Vagina (tissue), 2 donors: ENCODE measurements around the gene CEP19. TPM values are rescaled to one million over a fixed set of nuclear protein-coding genes. Genes with fewer than 3 reads are reported as not detected.

Experiments
- DNase-seq, 2 donors: peaks; one replicate each; pipeline ENCODE4 v3.0.0-alpha.2; 2017; ENCODE audit errors: extremely low spot score in 2 of 2
- H3K27ac ChIP-seq: fragments of 200-600 bp; sonication (generic); one replicate; pipeline ENCODE4 v1.5.1; 2019
- H3K27me3 ChIP-seq: fragments of 200-600 bp; sonication (generic); one replicate; pipeline ENCODE4 v1.5.1; 2019
- H3K36me3 ChIP-seq, 2 donors: fragments of 200-600 bp; sonication (generic); one replicate each; pipeline ENCODE4 v1.5.1; 2017 to 2019
- H3K4me1 ChIP-seq: fragments of 200-600 bp; sonication (generic); one replicate; pipeline ENCODE4 v1.5.1; 2019
- H3K4me3 ChIP-seq, 2 donors: fragments of 200-600 bp; sonication (generic); 1 replicate in 1 of 2; 2 replicates in 1 of 2; pipeline ENCODE4 v1.5.1; 2016 to 2019
- H3K9me3 ChIP-seq: fragments of 200-600 bp; sonication (generic); one replicate; pipeline ENCODE4 v1.5.1; 2019
- POLR2A ChIP-seq, 2 donors: fragments of 450-650 bp; IDR thresholded peaks; one replicate each; pipeline ENCODE4 v1.6.1; 2017; ENCODE audit warnings: antibody characterized with exemption in 2 of 2, mild to moderate bottlenecking in 2 of 2, moderate library complexity in 2 of 2
- POLR2AphosphoS5 ChIP-seq, 2 donors: sonication (generic); formaldehyde crosslinking; IDR thresholded peaks; one replicate each; pipeline ENCODE4 v1.9.0; 2017; ENCODE audit warnings: antibody characterized with exemption in 2 of 2, mild to moderate bottlenecking in 2 of 2, low read depth in 1 of 2; ENCODE audit not compliant: insufficient read depth in 1 of 2
- intact Hi-C: fragments of 100-400 bp; cut with DNase I; formaldehyde crosslinking; loops from one replicate; pipeline ENCODE4 v1.15.1; 2023
- total RNA-seq: library from RNA; depleted of rRNA; stranded (reverse); fragments of >200 nt; gene quantifications from one replicate; pipeline ENCODE4 v1.2.3, GENCODE V29; 2016
- TF ChIP-seq, protein P1 (sequence below), 3 experiments: fragments of 450-650 bp in 2 of 3; fragments of 200-600 bp in 1 of 3; sonication (generic) in 1 of 3; IDR thresholded peaks; one replicate each; pipeline ENCODE4 v1.5.1; 2017 to 2019; ENCODE audit warnings: antibody characterized with exemption in 3 of 3, mild to moderate bottlenecking in 2 of 3, moderate library complexity in 2 of 3

The CEP19 gene
- total RNA-seq, 1 donor from 2014 or later: 1.5 TPM

DNA sequence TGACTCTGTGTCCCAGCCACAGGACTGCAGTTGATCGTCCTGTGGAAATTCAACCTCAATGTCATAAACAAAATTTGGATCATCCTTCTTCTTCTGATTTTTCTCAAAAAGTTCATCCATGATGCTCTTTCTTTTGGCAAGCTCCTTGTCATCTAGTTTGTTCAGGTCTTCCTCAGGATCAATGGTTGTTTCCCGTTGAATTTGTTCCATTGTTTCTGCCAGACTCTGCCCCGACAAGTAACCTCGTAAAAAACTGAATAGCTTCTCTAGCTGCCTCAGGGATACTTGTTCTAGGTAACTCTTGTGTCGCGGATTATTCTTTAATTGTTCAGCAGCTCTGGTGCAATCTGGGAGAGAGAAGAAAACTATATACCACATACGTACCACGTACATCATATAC, 4.5 kb downstream of the CEP19 start:
- TF ChIP-seq POLR2AphosphoS5 (IDR thresholded peaks at IDR 0.05; ENCODE audit: insufficient read depth in 1 of 2, low read depth in 1 of 2) (no peak), POLR2A (IDR thresholded peaks at IDR 0.05) (no peak)
- TF ChIP-seq, protein P1, sequence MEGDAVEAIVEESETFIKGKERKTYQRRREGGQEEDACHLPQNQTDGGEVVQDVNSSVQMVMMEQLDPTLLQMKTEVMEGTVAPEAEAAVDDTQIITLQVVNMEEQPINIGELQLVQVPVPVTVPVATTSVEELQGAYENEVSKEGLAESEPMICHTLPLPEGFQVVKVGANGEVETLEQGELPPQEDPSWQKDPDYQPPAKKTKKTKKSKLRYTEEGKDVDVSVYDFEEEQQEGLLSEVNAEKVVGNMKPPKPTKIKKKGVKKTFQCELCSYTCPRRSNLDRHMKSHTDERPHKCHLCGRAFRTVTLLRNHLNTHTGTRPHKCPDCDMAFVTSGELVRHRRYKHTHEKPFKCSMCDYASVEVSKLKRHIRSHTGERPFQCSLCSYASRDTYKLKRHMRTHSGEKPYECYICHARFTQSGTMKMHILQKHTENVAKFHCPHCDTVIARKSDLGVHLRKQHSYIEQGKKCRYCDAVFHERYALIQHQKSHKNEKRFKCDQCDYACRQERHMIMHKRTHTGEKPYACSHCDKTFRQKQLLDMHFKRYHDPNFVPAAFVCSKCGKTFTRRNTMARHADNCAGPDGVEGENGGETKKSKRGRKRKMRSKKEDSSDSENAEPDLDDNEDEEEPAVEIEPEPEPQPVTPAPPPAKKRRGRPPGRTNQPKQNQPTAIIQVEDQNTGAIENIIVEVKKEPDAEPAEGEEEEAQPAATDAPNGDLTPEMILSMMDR (IDR thresholded peaks at IDR 0.05): no peak
- intact Hi-C loops: no loop called here
- H3K4me1 ChIP-seq: peaks cover 9% of the 10 kb centered on the region

DNA sequence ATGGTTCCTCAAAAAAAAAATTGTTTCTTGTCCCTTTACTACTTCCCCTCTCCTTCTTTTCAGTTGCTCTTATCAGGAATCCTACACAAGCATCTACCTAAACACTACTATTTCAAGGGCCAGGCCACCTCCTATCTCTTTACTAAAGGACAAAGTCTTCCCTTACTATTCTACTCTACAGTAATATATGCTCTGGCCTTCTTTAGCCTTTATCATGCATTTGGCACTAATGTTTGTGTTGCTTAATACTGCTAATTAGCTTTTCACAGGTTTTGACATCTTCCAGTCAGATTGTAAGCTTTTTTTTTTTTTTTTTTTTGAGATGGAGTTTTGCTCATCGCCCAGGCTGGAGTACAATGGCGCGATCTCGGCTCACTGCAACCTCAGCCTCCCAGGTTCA, 5.3 kb downstream of the CEP19 start:
- H3K27ac ChIP-seq: no peak overlapping the region
- no peak overlapping the region for H3K4me3 ChIP-seq
- intact Hi-C loops: no loop called here
- H3K9me3 ChIP-seq: no peaks in the 10 kb centered on the region
- H3K36me3 ChIP-seq: no peaks in the 10 kb centered on the region
- DNase-seq: no peak
- peaks cover 8% of the 10 kb centered on the region for H3K4me1 ChIP-seq
- H3K27me3 ChIP-seq: no peaks in the 10 kb centered on the region
- no peak for TF ChIP-seq POLR2AphosphoS5 (IDR thresholded peaks at IDR 0.05; ENCODE audit: insufficient read depth in 1 of 2, low read depth in 1 of 2)
- TF ChIP-seq POLR2A (IDR thresholded peaks at IDR 0.05): no peak
- TF ChIP-seq, protein P1 (IDR thresholded peaks at IDR 0.05): no peak

More for the DNA sequence above, 4.5 kb downstream of the CEP19 start:
- no peaks in the 10 kb centered on the region for H3K36me3 ChIP-seq
- H3K27me3 ChIP-seq: no peaks in the 10 kb centered on the region
- DNase-seq: no peak
- H3K4me3 ChIP-seq: no peak overlapping the region
- no peak overlapping the region for H3K27ac ChIP-seq
- H3K9me3 ChIP-seq: no peaks in the 10 kb centered on the region

GRCh38 chr3:196706327-196706726, 5.7 kb downstream of the CEP19 start:
- no peaks in the 10 kb centered on the region for H3K27me3 ChIP-seq
- no peaks in the 10 kb centered on the region for H3K36me3 ChIP-seq
- intact Hi-C loops: no loop called here
- peaks cover 4% of the 10 kb centered on the region for H3K4me1 ChIP-seq
- no peak overlapping the region for H3K4me3 ChIP-seq
- TF ChIP-seq, protein P1 (IDR thresholded peaks at IDR 0.05): no peak
- no peak for TF ChIP-seq POLR2A (IDR thresholded peaks at IDR 0.05)
- no peak for TF ChIP-seq POLR2AphosphoS5 (IDR thresholded peaks at IDR 0.05; ENCODE audit: insufficient read depth in 1 of 2, low read depth in 1 of 2)
- H3K9me3 ChIP-seq: no peaks in the 10 kb centered on the region
- H3K27ac ChIP-seq: no peak overlapping the region
- no peak for DNase-seq

- TF ChIP-seq POLR2AphosphoS5 (IDR thresholded peaks at IDR 0.05; ENCODE audit: insufficient read depth in 1 of 2, low read depth in 1 of 2) (no peak), POLR2A (IDR thresholded peaks at IDR 0.05) (no peak)
- TF ChIP-seq, protein P1 (IDR thresholded peaks at IDR 0.05): no peak
- Histone ChIP-seq H3K9me3 (no peaks in the 10 kb centered on the region), H3K4me3 (no peak overlapping the region), H3K27ac (no peak overlapping the region), H3K4me1 (no peaks in the 10 kb centered on the region), H3K36me3 (no peaks in the 10 kb centered on the region), H3K27me3 (no peaks in the 10 kb centered on the region)
- intact Hi-C loops: no loop called here
- DNase-seq: no peak
These were observed 11.2 kb downstream of the CEP19 start for GRCh38 chr3:196700801-196701200.

- TF ChIP-seq POLR2A (IDR thresholded peaks at IDR 0.05): no peak
- TF ChIP-seq POLR2AphosphoS5 (IDR thresholded peaks at IDR 0.05; ENCODE audit: insufficient read depth in 1 of 2, low read depth in 1 of 2): no peak
- TF ChIP-seq, protein P1 (IDR thresholded peaks at IDR 0.05): no peak
- intact Hi-C loops: no loop called here
- Histone ChIP-seq H3K4me1 (no peaks in the 10 kb centered on the region), H3K27ac (no peak overlapping the region), H3K9me3 (no peaks in the 10 kb centered on the region), H3K4me3 (no peak overlapping the region), H3K27me3 (no peaks in the 10 kb centered on the region), H3K36me3 (no peaks in the 10 kb centered on the region)
- DNase-seq: no peak
These were observed 12.3 kb downstream of the CEP19 start for GRCh38 chr3:196699749-196700148.
